Limb (tissue), 2 donors: ENCODE data around the gene HIGD1A.
A peak's percentile ranks its signal among the peaks of the same experiment; 100 is the strongest.

Source experiments
- DNase-seq, 2 donors: peaks; one replicate each; pipeline ENCODE4 v3.0.0-alpha.2; 2016; ENCODE audit errors: extremely low spot score in 2 of 2

The HIGD1A gene

GRCh38 chr3:42804106-42804830 is at the start of gene HIGD1A:
Gene HIGD1A, minus strand, starts transcription at chr3:42804490. Its CDS starts 10,237 bp downstream, at chr3:42794253.
- DNase-seq = peak; percentile 94 to 96

DNA sequence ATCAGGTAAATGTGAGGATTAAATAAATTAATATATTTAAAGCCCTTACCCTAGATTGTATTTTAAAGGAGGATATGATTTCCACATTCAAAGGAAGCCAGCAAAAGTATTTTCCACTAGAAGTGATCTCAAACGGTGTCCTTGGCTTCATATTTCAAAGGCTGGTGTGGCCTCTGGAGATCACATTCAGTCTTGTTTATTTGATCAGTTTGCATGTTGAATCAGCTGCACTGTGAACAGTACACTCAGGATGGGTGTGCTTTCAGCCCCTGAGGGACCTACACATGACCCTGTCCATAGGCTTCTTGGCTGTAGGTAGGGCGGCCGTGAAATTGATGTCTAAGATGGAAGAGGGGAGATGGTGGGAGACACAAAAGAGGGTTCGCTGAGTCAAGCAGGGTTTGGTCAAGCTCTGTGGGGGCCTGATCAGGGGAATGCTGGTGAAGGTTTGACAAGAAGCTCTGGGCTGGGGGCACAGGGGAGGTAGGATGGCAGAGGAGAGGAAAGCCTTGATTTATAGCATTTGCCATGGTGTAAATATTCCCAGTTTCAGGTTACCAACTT is 49.5 kb upstream of the HIGD1A start:
- peak in 1 of 2 donors; percentile 11 for DNase-seq

- peak in 1 of 2 donors; percentile 7 for DNase-seq
Observed at GRCh38 chr3:42853056-42853455, 48.8 kb upstream of the HIGD1A start.

- DNase-seq = peak in 1 of 2 donors; percentile 25
Observed at GRCh38 chr3:42852441-42852840, 48.2 kb upstream of the HIGD1A start.

GRCh38 chr3:42851228-42851834 is 47.0 kb upstream of the HIGD1A start:
- peak in 1 of 2 donors; percentile 20 for DNase-seq

DNA sequence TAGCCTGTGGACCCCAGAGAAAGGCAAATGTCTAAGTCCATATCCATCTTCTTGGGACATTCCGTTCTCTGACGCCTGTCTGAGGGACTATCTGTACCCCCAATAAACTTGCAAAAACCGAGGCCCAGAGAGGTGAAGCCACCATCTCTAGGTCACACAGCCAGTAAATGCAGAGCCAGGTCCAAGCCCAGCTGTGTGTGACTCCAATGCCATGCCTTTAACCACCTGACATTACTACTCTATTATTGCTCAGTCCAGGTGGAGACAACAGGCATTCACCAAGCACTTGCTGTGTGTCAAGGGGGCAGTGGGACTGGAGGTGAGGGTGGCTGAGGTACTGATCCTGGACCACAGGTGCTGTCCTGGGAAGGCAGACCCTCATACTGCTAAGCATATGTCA is 46.0 kb upstream of the HIGD1A start:
- no peak for DNase-seq

DNA sequence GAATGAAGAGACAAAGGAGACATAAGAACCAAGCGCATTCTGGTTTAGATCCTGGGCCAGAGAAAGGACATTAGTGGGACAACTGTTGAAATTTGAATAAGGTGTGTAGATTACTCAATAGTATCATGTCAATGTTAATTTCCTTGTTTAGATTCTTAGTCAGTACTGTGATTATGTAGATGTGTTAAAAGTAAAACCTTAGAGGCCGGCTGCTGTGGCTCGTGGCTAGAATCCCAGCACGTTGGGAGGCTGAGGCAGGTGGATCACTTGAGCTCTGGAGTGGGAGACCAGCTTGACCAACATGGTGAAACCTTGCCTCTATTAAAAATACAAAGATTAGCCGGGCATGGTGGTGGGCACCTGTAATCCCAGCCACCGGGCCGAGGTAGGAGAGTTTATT is 44.7 kb upstream of the HIGD1A start:
- DNase-seq = no peak

GRCh38 chr3:42847731-42848130 is 43.4 kb upstream of the HIGD1A start:
- DNase-seq = no peak

DNA sequence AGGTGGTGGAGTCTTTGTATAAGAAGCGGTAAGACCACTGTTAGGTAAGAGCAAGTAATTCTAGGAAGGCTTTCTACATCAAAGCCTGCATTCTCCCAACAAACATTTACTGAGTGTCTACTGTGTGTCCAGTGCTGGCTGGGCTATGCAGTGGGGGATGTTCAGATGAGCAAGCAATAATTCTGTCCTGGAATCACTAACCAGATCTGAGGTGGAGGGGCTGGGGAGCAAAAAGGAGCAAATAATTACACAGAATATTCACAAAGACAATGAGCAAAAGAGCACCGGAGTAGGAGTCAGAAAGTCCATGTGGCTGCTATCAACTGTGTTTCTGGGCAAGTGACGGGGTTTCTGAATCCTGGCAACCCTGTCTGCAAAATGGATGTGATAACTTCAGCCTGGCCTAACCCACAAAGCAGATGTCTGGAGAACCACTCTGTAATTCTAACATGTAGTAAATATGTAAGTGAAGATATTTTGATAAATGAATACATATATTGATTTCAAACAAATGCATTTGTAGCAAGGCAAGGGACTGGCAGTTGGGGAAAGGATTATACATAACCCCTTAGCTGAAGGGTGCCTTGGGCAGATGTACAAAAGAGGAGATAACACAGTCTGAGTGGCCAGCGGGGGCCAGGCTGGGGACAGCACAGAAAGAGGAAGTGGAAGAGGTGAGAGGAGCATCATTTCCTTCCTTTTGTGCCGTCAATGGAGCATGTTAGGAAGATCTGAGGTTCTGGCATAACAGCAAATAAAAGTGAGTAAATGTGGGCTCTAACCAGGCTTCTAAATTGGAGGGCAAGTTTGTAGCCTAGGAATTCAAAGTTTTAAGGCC is 42.6 kb upstream of the HIGD1A start:
- DNase-seq = no peak

DNA sequence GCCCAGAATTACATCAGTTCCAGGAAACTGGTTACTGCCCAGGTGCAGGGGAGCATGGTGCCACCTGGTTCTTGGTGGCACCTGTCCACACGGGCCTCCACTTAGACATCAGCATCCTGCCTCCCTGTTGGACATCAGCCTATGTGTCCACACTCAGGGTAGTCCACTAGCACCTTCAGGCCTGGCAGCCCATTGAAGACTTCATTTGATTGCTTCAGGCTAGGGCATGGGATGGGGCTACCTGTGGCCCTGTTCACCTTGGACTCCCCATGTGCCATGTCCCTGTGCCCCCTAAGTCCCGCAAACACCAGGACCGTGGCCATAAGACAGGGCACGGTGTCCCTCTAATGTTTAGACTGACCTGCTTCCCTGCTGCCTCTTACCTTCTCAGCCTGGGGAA is 40.5 kb upstream of the HIGD1A start:
- no peak for DNase-seq

DNA sequence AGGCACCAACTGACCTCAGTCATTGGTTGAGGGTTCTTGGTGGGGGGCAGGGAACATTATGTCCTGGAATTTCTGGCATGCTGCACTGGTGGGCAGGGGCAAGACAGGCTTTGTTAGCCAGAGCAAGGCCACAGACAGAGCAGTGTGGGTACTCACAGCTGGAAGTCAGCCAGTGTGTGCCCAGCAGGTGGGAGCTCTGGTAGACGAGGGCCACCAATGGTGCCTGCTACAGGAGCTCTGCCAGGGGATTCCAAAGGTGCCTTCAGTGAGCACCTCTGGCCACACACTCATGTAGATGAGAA is 40.1 kb upstream of the HIGD1A start:
- no peak for DNase-seq

DNA sequence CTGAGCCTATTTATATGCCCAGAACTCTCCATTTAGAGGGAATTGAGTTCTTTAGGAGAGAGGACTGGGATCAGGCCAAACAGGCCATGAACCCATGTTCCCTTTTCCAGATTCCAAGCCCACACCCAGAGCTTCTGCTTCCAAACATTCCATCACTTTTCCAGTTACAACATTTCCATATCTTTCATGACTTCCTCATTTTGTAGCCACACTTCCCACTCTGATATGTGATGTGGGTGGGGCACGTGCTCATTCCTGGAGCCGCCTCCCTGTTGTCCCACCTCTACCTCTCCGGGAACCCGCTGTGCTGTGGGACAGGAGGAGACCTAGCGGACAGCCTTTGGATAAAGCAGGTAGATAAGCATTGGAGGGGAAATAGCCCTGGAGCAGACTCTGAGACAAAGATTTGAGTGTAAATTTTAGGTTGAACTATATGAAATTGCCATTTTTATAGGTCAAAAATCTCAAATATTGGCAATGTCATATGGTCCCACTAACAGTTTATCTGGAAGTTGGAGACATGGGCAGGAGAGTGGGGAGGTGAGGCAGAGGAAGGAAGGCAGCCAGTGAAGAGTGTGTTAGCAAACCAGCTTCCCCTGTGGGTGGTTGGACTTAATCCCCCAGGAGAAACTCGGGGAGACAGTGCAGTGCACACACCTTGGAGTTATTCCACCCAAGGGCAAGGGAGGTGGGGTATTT is 39.6 kb upstream of the HIGD1A start:
- DNase-seq = no peak

GRCh38 chr3:42841332-42841731 is 37.0 kb upstream of the HIGD1A start:
- DNase-seq = no peak

DNA sequence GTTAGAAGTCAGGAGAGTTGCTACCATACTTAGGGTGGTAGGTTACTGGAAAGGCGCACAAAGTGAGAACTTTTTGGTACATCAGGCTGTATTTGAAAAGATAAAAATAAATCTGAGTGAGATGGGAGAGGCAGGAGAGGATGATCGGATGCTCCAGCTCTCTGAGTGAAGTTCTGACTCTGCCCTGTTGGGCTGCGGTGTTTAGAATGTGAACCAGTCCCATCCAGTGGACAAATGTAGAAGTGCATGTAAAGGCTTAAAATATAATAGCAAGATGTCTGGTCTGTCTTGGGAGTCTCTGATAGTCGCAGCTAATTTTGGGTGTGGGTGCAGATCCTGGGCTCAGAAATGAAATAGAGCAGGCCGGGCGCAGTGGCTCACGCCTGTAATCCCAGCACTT is 35.3 kb upstream of the HIGD1A start:
- peak; percentile 44 to 72 for DNase-seq

DNA sequence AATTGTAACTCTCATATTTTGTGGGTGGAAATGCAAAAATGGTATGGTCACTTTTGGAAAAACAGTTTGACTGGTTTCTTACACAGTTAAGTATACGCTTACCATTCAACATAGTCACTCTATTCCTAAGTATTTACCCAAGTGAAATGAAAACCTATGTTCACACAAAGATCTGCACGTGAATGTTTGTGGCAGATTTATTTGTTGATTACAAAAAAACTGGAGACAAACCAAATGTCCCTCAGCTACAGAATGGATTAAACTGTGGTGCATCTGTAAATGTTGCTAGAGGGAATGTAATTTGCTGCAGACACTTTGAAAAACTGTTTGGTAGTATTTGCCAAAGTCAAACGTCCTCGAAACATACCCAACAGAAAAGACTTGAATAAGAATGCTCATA is 34.3 kb upstream of the HIGD1A start:
- no peak for DNase-seq

DNA sequence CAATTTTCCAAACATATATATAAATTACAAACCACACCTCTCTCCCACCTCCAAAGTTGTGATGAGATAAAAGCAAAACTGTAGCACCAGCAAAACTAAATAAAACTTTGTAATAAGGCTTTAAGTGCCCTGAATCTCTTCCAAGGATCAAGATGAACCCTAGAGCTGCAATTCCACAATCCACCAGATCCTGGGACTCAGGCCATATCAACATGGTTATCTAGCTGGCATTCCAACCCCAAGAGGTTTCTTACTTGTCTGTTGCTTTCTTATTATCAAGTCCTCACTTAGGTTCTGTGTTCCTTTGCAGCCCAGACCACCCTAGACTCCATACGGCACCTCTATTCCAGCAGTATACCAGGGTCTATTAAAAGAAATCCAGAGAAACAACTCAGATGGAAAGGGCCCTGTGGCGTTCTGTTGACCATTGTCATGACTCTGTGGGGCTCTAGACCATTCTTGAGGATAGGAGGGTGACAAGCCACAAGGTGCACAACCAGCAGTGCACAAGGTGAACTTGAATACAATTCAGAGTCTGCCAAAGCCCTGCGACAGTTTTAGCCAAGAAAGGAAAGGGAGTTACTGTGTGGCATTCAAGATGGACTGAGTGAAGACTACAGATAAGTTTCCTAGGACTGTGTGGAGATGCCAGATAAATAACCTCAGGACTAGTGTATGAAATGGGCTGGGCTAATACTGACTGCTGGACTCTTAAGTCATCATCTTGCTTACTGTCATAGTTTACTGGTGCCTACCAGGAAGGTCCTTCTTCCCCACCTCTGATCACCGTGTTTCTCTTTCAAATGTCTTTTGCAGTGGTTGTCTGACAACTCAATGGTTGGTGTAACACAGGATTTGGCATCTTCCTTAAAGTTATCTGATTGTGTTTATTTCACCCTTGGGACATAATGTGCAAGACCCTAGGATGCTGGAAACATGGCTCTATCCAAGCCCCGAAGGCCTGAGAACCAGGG is 32.1 kb upstream of the HIGD1A start:
- no peak for DNase-seq

GRCh38 chr3:42831321-42831713 is 27.0 kb upstream of the HIGD1A start:
- DNase-seq = peak in 1 of 2 donors; percentile 57

- no peak for DNase-seq
Observed at GRCh38 chr3:42830437-42831320, 26.4 kb upstream of the HIGD1A start.
